ENCODE results near the gene DCAF4. TPM values are rescaled to one million over a fixed set of nuclear protein-coding genes. Genes with fewer than 3 reads are reported as not detected.

Gene DCAF4
- total RNA-seq, 1 donor = 21.0 TPM

DNA sequence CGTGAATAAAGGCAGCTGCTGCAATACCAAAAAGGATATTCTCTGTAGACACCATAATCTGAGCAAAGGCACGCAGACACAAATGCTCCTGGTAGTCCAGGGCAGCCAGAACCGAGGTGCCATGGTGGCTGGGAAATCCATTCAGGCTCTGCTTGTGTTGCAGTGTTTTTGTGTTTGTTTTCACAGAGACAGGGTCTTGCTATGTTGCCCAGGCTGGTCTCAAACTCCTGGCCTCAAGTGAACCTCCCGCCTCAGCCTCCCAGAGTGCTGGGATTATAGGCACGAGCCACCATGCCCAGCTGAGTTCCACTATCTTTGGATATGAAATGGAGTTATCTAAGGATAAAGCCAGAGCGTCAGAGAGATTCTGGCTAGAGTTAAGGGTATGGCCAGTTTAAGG is 39.8 kb downstream of the DCAF4 start:
- no peaks in the 10 kb centered on the region for H3K9me3 ChIP-seq (ENCODE audit: low read depth, low read length)
- no peak overlapping the region for H3K4me3 ChIP-seq (ENCODE audit: insufficient read depth, low read length)
- TF ChIP-seq CTCF (IDR thresholded peaks at IDR 0.05; ENCODE audit: extremely low read depth, low read depth, low read length) = no peak
- no peaks in the 10 kb centered on the region for H3K4me1 ChIP-seq (ENCODE audit: insufficient read depth, low read length)
- H3K27me3 ChIP-seq (ENCODE audit: insufficient read depth, low read length) = no peaks in the 10 kb centered on the region
- no peaks in the 10 kb centered on the region for H4K20me1 ChIP-seq (ENCODE audit: insufficient read depth, low read length)
- no peak for DNase-seq (ENCODE audit: insufficient read length, low spot score, missing footprints)
- no peak overlapping the region for H3K4me2 ChIP-seq (ENCODE audit: insufficient read depth, low read length)
- H2AFZ ChIP-seq (ENCODE audit: low read length) = no peak overlapping the region
- H3K79me2 ChIP-seq (ENCODE audit: insufficient read depth, low read length) = no peaks in the 10 kb centered on the region
- peaks cover 27% of the 10 kb centered on the region for H3K36me3 ChIP-seq (ENCODE audit: insufficient read depth, low read length)
- no peak overlapping the region for H3K27ac ChIP-seq (ENCODE audit: low read depth, low read length)

- peaks cover 34% of the 10 kb centered on the region for H3K36me3 ChIP-seq (ENCODE audit: insufficient read depth, low read length)
- H3K27ac ChIP-seq (ENCODE audit: low read depth, low read length) = no peak overlapping the region
- no peaks in the 10 kb centered on the region for H4K20me1 ChIP-seq (ENCODE audit: insufficient read depth, low read length)
- DNase-seq (ENCODE audit: insufficient read length, low spot score, missing footprints) = no peak
- H2AFZ ChIP-seq (ENCODE audit: low read length) = no peak overlapping the region
- no peaks in the 10 kb centered on the region for H3K79me2 ChIP-seq (ENCODE audit: insufficient read depth, low read length)
- H3K27me3 ChIP-seq (ENCODE audit: insufficient read depth, low read length) = no peaks in the 10 kb centered on the region
- no peak overlapping the region for H3K4me3 ChIP-seq (ENCODE audit: insufficient read depth, low read length)
- H3K4me1 ChIP-seq (ENCODE audit: insufficient read depth, low read length) = no peaks in the 10 kb centered on the region
- no peaks in the 10 kb centered on the region for H3K9me3 ChIP-seq (ENCODE audit: low read depth, low read length)
- no peak overlapping the region for H3K4me2 ChIP-seq (ENCODE audit: insufficient read depth, low read length)
- TF ChIP-seq CTCF (IDR thresholded peaks at IDR 0.05; ENCODE audit: extremely low read depth, low read depth, low read length) = no peak
These were observed 42.1 kb downstream of the DCAF4 start for GRCh38 chr14:72968316-72968715.

GRCh38 chr14:72970058-72970630 is 43.9 kb downstream of the DCAF4 start:
- no peak for DNase-seq (ENCODE audit: insufficient read length, low spot score, missing footprints)
- no peaks in the 10 kb centered on the region for H3K9me3 ChIP-seq (ENCODE audit: low read depth, low read length)
- H3K27me3 ChIP-seq (ENCODE audit: insufficient read depth, low read length) = no peaks in the 10 kb centered on the region
- no peak overlapping the region for H2AFZ ChIP-seq (ENCODE audit: low read length)
- no peak overlapping the region for H3K4me2 ChIP-seq (ENCODE audit: insufficient read depth, low read length)
- no peaks in the 10 kb centered on the region for H3K4me1 ChIP-seq (ENCODE audit: insufficient read depth, low read length)
- peaks cover 52% of the 10 kb centered on the region for H3K36me3 ChIP-seq (ENCODE audit: insufficient read depth, low read length)
- no peak overlapping the region for H3K4me3 ChIP-seq (ENCODE audit: insufficient read depth, low read length)
- no peak for TF ChIP-seq CTCF (IDR thresholded peaks at IDR 0.05; ENCODE audit: extremely low read depth, low read depth, low read length)
- H4K20me1 ChIP-seq (ENCODE audit: insufficient read depth, low read length) = no peaks in the 10 kb centered on the region
- no peak overlapping the region for H3K27ac ChIP-seq (ENCODE audit: low read depth, low read length)
- no peaks in the 10 kb centered on the region for H3K79me2 ChIP-seq (ENCODE audit: insufficient read depth, low read length)

DNA sequence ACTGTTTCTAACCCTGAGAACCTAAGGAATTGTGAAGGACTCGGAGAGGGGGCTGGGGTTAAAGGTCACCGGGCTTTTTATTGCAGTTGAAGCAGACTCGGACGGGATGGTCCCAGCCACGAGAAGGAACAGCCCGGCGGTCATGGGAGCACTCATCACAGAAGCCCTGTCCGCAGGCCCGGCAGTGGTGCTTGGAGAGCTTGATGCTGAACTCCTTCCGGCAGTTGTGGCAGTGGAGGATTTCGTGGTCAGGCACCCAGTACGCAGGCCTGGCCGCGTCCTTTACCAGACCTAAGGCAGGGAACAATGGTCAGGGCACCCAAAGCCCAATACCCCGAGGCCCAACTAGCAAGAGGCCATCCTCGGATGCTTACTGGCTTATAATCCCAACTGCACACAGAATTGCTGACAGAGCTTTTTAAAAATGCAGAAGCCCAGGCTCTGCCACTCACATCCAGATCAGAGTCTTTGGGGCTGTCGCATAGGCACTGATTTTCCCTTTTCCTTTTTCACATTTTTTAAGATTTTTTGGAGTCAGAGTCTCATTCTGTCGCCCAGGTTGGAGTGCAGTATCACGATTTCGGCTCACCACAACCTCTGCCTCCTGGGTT is 44.7 kb downstream of the DCAF4 start:
- H3K27ac ChIP-seq (ENCODE audit: low read depth, low read length) = no peak overlapping the region
- H3K36me3 ChIP-seq (ENCODE audit: insufficient read depth, low read length) = peaks cover 59% of the 10 kb centered on the region
- H4K20me1 ChIP-seq (ENCODE audit: insufficient read depth, low read length) = peaks cover 2% of the 10 kb centered on the region
- no peak overlapping the region for H3K4me2 ChIP-seq (ENCODE audit: insufficient read depth, low read length)
- H3K4me1 ChIP-seq (ENCODE audit: insufficient read depth, low read length) = no peaks in the 10 kb centered on the region
- no peaks in the 10 kb centered on the region for H3K79me2 ChIP-seq (ENCODE audit: insufficient read depth, low read length)
- TF ChIP-seq CTCF (IDR thresholded peaks at IDR 0.05; ENCODE audit: extremely low read depth, low read depth, low read length) = no peak
- no peak overlapping the region for H2AFZ ChIP-seq (ENCODE audit: low read length)
- no peaks in the 10 kb centered on the region for H3K9me3 ChIP-seq (ENCODE audit: low read depth, low read length)
- no peaks in the 10 kb centered on the region for H3K27me3 ChIP-seq (ENCODE audit: insufficient read depth, low read length)
- no peak for DNase-seq (ENCODE audit: insufficient read length, low spot score, missing footprints)
- H3K4me3 ChIP-seq (ENCODE audit: insufficient read depth, low read length) = no peak overlapping the region

All from osteoblast (primary cell).